Kidney (tissue), 14 donors: ENCODE measurements around the gene ISYNA1. TPM values are rescaled to one million over a fixed set of nuclear protein-coding genes. Genes with fewer than 3 reads are reported as not detected.

Experiments used
- DNase-seq, 5 donors: peaks; one replicate each; pipeline ENCODE4 v3.0.0-alpha.2; 2013 to 2020
- FAIRE-seq: peaks from 2 replicates; lab custom pipeline; 2012; peaks lifted over from hg19 to GRCh38; lab: Jason Lieb, UNC
- H3K27ac ChIP-seq, 2 donors: one replicate each; pipeline ENCODE4 v1.7.0; 2013; ENCODE audit warnings: low read depth in 2 of 2, low read length in 2 of 2, inconsistent platforms in 1 of 2
- H3K27me3 ChIP-seq: one replicate; pipeline ENCODE4 v1.7.1; 2013; ENCODE audit warnings: low read length, inconsistent platforms; ENCODE audit not compliant: control insufficient read depth, insufficient read depth
- H3K36me3 ChIP-seq, 3 donors: one replicate each; pipeline versions ENCODE4 v1.7.0 to v1.7.1; 2013; ENCODE audit warnings: low read length in 3 of 3, control low read depth in 1 of 3, inconsistent platforms in 1 of 3; ENCODE audit not compliant: insufficient read depth in 3 of 3, control insufficient read depth in 2 of 3
- H3K4me1 ChIP-seq, 3 donors: one replicate each; pipeline versions ENCODE4 v1.7.0 to v1.7.1; 2013; ENCODE audit warnings: low read length in 3 of 3, inconsistent platforms in 1 of 3, low read depth in 1 of 3; ENCODE audit not compliant: control insufficient read depth in 2 of 3, insufficient read depth in 2 of 3
- H3K4me3 ChIP-seq, 3 donors: one replicate each; pipeline versions ENCODE4 v1.7.0 to v1.8.1; 2013; ENCODE audit warnings: low read length in 3 of 3, control low read depth in 1 of 3, inconsistent platforms in 1 of 3
- H3K9ac ChIP-seq, 3 donors: one replicate each; pipeline versions ENCODE4 v1.7.0 to v1.7.1; 2013; ENCODE audit warnings: low read length in 3 of 3, control low read depth in 1 of 3, inconsistent platforms in 1 of 3
- H3K9me3 ChIP-seq, 3 donors: one replicate each; pipeline versions ENCODE4 v1.7.0 to v1.7.1; 2013; ENCODE audit warnings: low read length in 3 of 3, control low read depth in 1 of 3, inconsistent platforms in 1 of 3; ENCODE audit not compliant: control insufficient read depth in 2 of 3, insufficient read depth in 1 of 3
- intact Hi-C: fragments of 100-400 bp; cut with DNase I; formaldehyde crosslinking; loops from one replicate; pipeline ENCODE4 v1.11.1; 2022
- polyA plus RNA-seq: library from polyadenylated mRNA; stranded (reverse); fragments of 350-450 nt; fragmentation: Illumina TruSeq; extraction: RNeasy Lipid Tissue Mini Kit (QIAGEN cat#74804); gene quantifications from one replicate; pipeline ENCODE4 v1.2.3, GENCODE V29; 2014; ENCODE audit warnings: low read depth, low replicate concordance; ENCODE audit not compliant: insufficient read depth
- total RNA-seq: library from RNA; stranded (reverse); fragmentation: NEBNext Ultra II Directional; extraction: Animal tissue kit (Norgen Biotek cat#: 25700); gene quantifications from one replicate; pipeline ENCODE4 v1.2.1, GENCODE V29; 2021
- TF ChIP-seq, protein P1 (sequence below): IDR thresholded peaks from 3 replicates; pipeline ENCODE4 v1.5.1; 2012; ENCODE audit warnings: mild to moderate bottlenecking, moderate library complexity, borderline replicate concordance; ENCODE audit not compliant: insufficient read depth; ENCODE audit errors: extremely low read depth
- donor health status: control.
- donor health status: control.
- donor health status: control.
- donor health status: control.
- donor health status: control.
- donor health status: DM: yes; HTN: yes; CAD: no.
- donor health status: Normal renal cell carcinoma (clear cell type).

The ISYNA1 gene
- total and polyA plus RNA-seq, 2 donors from 2014 or later, result 68.6 to 101 TPM

DNA sequence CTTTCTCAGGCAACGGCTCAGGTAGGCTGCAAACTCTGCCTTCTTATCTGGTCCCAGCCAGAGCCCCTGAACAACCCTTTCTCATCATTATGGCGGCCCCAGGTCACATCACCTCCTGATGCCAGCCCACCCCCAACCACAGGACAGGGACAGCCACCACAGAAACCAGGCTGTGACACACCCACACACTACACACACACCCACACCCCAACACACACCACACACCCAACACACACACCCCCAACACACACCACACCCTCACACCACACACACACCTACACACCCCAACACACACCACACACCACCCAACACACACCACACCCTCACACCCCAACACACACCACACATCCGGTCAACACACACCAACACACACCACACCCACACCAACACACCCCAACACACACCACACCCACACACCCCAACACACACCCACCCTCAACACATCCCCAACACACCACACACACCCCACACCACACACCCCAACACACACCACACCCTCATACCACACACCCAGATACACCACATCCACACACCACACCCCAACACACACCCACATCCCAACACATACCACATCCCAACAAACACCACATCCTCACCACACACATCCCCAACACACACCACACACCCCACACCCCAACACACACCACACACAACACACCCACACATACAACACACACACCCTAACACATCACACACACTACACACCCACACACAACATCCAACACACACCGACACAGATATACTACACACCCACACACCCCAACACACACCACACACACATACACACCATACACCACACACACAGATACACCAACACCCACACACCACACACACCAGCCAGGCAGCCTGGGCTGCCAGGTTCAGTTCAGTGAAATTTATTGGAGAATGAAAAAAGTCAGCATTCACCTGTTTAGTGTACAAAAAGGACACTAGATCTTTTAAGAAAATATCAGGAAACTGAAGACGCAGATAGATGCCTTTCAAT, 4.2 kb upstream of the ISYNA1 start:
- H3K36me3 ChIP-seq, result peaks cover 0 to 20% (median 16%) of the 10 kb centered on the region in 3 donors
- no peak overlapping the region for H3K4me3 ChIP-seq
- TF ChIP-seq, protein P1, sequence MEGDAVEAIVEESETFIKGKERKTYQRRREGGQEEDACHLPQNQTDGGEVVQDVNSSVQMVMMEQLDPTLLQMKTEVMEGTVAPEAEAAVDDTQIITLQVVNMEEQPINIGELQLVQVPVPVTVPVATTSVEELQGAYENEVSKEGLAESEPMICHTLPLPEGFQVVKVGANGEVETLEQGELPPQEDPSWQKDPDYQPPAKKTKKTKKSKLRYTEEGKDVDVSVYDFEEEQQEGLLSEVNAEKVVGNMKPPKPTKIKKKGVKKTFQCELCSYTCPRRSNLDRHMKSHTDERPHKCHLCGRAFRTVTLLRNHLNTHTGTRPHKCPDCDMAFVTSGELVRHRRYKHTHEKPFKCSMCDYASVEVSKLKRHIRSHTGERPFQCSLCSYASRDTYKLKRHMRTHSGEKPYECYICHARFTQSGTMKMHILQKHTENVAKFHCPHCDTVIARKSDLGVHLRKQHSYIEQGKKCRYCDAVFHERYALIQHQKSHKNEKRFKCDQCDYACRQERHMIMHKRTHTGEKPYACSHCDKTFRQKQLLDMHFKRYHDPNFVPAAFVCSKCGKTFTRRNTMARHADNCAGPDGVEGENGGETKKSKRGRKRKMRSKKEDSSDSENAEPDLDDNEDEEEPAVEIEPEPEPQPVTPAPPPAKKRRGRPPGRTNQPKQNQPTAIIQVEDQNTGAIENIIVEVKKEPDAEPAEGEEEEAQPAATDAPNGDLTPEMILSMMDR, result no peak
- H3K9ac ChIP-seq, result no peak overlapping the region
- H3K27ac ChIP-seq, result no peak overlapping the region
- H3K4me1 ChIP-seq, result peaks cover 0 to 12% (median 3%) of the 10 kb centered on the region in 3 donors
- FAIRE-seq (no peak), DNase-seq (no peak)
- no peaks in the 10 kb centered on the region for H3K27me3 ChIP-seq
- H3K9me3 ChIP-seq, result no peaks in the 10 kb centered on the region
- intact Hi-C loops, result no loop called here

GRCh38 chr19:18440936-18441803, 3.2 kb upstream of the ISYNA1 start:
- Histone ChIP-seq H3K27me3 (no peaks in the 10 kb centered on the region), H3K9me3 (no peaks in the 10 kb centered on the region), H3K36me3 (peaks cover 0 to 12% (median 10%) of the 10 kb centered on the region in 3 donors), H3K27ac (no peak overlapping the region), H3K4me3 (no peak overlapping the region), H3K9ac (no peak overlapping the region), H3K4me1 (peaks cover 0 to 9% (median 3%) of the 10 kb centered on the region in 3 donors)
- TF ChIP-seq, protein P1, result no peak
- DNase-seq (no peak), FAIRE-seq (no peak)
- intact Hi-C loops, result no loop called here

- H3K4me1 ChIP-seq, result peaks cover 0 to 9% (median 3%) of the 10 kb centered on the region in 3 donors
- DNase-seq (peak in 1 of 5 donors; percentile 62), FAIRE-seq (no peak)
- H3K9me3 ChIP-seq, result no peaks in the 10 kb centered on the region
- H3K27me3 ChIP-seq, result no peaks in the 10 kb centered on the region
- peaks cover 0 to 8% (median 6%) of the 10 kb centered on the region in 3 donors for H3K36me3 ChIP-seq
- no peak overlapping the region for H3K27ac ChIP-seq
- no peak overlapping the region for H3K4me3 ChIP-seq
- H3K9ac ChIP-seq, result no peak overlapping the region
- TF ChIP-seq, protein P1, result no peak
- intact Hi-C loops, result no loop called here
Measured at GRCh38 chr19:18440415-18440877, 2.5 kb upstream of the ISYNA1 start.
